Left ventricle myocardium superior (tissue), 1 donor: ENCODE results near the gene VPREB3. TPM values are rescaled to one million over a fixed set of nuclear protein-coding genes. Genes with fewer than 3 reads are reported as not detected.
A peak's percentile ranks its signal among the peaks of the same experiment; 100 is the strongest.

Source experiments
- ATAC-seq: fragments of 200-7000 bp; cut with Tn5 transposase; one replicate; pipeline ENCODE4 v1.9.1; 2020; ENCODE audit warnings: mild to moderate bottlenecking, moderate library complexity
- DNase-seq: peaks from one replicate; pipeline ENCODE4 v3.0.0-alpha.2; 2020
- intact Hi-C: fragments of 100-400 bp; cut with micrococcal nuclease; formaldehyde crosslinking; loops from one replicate; pipeline ENCODE4 v1.11.0; 2022
- total RNA-seq: library from RNA; stranded (reverse); fragmentation: NEBNext Ultra II Directional; extraction: Animal tissue kit (Norgen Biotek cat#: 25700); gene quantifications from one replicate; pipeline ENCODE4 v1.2.1, GENCODE V29; 2021
- donor health status: DM: no; HTN: yes; CAD: no; lungs with severe emphysema.

Gene VPREB3
- total RNA-seq, 1 donor from 2014 or later: 0.97 TPM

GRCh38 chr22:23783265-23784150 lies 29.3 kb upstream of the VPREB3 start:
- intact Hi-C loops: no loop called here
- no peak for DNase-seq
- no peak for ATAC-seq

GRCh38 chr22:23782703-23783102 lies 28.5 kb upstream of the VPREB3 start:
- no peak for DNase-seq
- no peak for ATAC-seq
- intact Hi-C loops: no loop called here

- intact Hi-C loops: no loop called here
- no peak for ATAC-seq
- DNase-seq: no peak
Observed at GRCh38 chr22:23782252-23782651, 28.0 kb upstream of the VPREB3 start.

- no peak for DNase-seq
- intact Hi-C loops: no loop called here
- no peak for ATAC-seq
Observed at GRCh38 chr22:23781511-23782183, 27.4 kb upstream of the VPREB3 start.

- intact Hi-C loops: no loop called here
- no peak for ATAC-seq
- DNase-seq: no peak
Observed at GRCh38 chr22:23781065-23781464, 26.8 kb upstream of the VPREB3 start.

- DNase-seq: no peak
- intact Hi-C loops: no loop called here
- ATAC-seq: no peak
Observed at GRCh38 chr22:23780146-23780748, 26.0 kb upstream of the VPREB3 start.

GRCh38 chr22:23779731-23780130 lies 25.5 kb upstream of the VPREB3 start:
- DNase-seq (no peak), ATAC-seq (no peak)
- intact Hi-C loops: loop anchor here (10.0 kb wide), 1 partner anchor 65 kb away; no protein-coding TSS in a partner anchor

GRCh38 chr22:23779083-23779482 lies 24.9 kb upstream of the VPREB3 start:
- DNase-seq: no peak
- intact Hi-C loops: loop anchor here (10.0 kb wide), 1 partner anchor 66 kb away; no protein-coding TSS in a partner anchor
- no peak for ATAC-seq

- intact Hi-C loops: loop anchor here (10.0 kb wide), 1 partner anchor 66 kb away; no protein-coding TSS in a partner anchor
- no peak for ATAC-seq
- DNase-seq: no peak
Observed at GRCh38 chr22:23778577-23778900, 24.3 kb upstream of the VPREB3 start.

GRCh38 chr22:23777776-23778576 lies 23.8 kb upstream of the VPREB3 start:
- intact Hi-C loops: loop anchor here (10.0 kb wide), 1 partner anchor 67 kb away; no protein-coding TSS in a partner anchor
- peak; percentile 67 for ATAC-seq

GRCh38 chr22:23775779-23776375 lies 21.7 kb upstream of the VPREB3 start:
- DNase-seq (no peak), ATAC-seq (no peak)
- intact Hi-C loops: loop anchor here (10.0 kb wide), 1 partner anchor 69 kb away; no protein-coding TSS in a partner anchor

More at GRCh38 chr22:23777776-23778576, 23.8 kb upstream of the VPREB3 start:
- peak; percentile 83 for DNase-seq

- ATAC-seq (no peak), DNase-seq (no peak)
- intact Hi-C loops: loop anchor here (10.0 kb wide), 1 partner anchor 70 kb away; no protein-coding TSS in a partner anchor
Observed at GRCh38 chr22:23774922-23775436, 20.8 kb upstream of the VPREB3 start.

GRCh38 chr22:23774114-23774921 lies 20.1 kb upstream of the VPREB3 start:
- ATAC-seq (no peak), DNase-seq (no peak)
- intact Hi-C loops: loop anchor here (10.0 kb wide), 1 partner anchor 70 kb away; no protein-coding TSS in a partner anchor

GRCh38 chr22:23773483-23774113 lies 19.4 kb upstream of the VPREB3 start:
- DNase-seq (peak; percentile 79), ATAC-seq (peak; percentile 75)
- intact Hi-C loops: loop anchor here (10.0 kb wide), 1 partner anchor 71 kb away; no protein-coding TSS in a partner anchor

- ATAC-seq: peak; percentile 35
- intact Hi-C loops: loop anchor here (10.0 kb wide), 1 partner anchor 72 kb away; no protein-coding TSS in a partner anchor
- DNase-seq: peak; percentile 82
Observed at GRCh38 chr22:23772649-23773473, 18.6 kb upstream of the VPREB3 start, which contains the start of gene MMP11. TSS of gene MMP11 (plus strand) at chr22:23772849. CDS start at chr22:23772871, 22 bp downstream.

- DNase-seq: no peak
- intact Hi-C loops: loop anchor here (10.0 kb wide), 1 partner anchor 73 kb away; no protein-coding TSS in a partner anchor
Observed at GRCh38 chr22:23772315-23772648, 18.1 kb upstream of the VPREB3 start.

More at GRCh38 chr22:23772315-23772648, 18.1 kb upstream of the VPREB3 start:
- no peak for ATAC-seq
